GM21390 (cell line): ENCODE data around the gene QKI.
"Not testable (repeated sequence)": the region's sequence is repeated elsewhere in the genome, so short reads cannot be mapped to it uniquely, and the experiment has no call there.

ENCODE experiments used
- ATAC-seq: cut with Tn5 transposase; IDR thresholded peaks from one replicate; pipeline ENCODE4 v1.9.1; 2021; ENCODE audit not compliant: unreplicated experiment

Gene QKI

DNA sequence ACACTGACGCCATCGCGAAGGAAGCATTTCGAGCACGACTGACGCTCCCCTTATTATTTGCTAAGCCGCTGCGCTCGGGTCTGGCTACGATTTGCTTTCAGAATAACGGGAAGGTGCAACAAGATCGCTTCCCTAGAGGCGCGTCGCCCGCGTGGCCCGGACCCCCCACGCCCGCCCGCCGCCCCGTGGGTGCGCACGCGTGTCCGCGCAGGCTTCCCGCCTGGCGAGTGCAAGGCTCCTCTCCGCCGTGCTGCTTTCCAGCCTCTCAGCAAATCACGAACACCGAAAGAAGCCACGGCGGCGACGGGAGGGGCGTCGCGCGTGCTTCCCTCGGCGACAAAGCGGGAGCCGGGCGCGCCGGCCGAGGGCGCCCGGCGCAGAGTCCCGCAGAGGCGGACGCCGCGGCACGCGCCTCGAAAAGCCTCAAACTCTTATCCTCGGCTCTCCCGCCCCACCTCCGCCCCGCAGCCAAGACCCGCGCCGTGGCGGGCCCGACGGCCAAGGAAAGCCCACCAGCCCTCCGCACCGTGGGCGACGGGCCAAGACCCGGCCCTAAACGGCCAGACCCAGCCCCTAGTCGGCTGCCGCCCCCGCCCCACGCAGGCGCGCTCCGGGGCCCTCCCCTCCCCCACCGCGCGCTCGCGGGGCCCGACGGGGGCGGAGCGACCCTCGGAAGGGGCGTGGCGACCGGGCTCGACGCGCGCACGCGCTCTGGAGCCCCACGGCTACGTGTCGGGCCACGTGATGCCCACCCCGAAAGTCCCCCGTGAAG is 987 bp upstream of the QKI start:
- ATAC-seq: peak; percentile 50

GRCh38 chr6:163414946-163415619 is 565 bp downstream of the QKI start:
- ATAC-seq: peak; percentile 0

GRCh38 chr6:163415620-163416556 is 1.4 kb downstream of the QKI start:
- no peak for ATAC-seq

- ATAC-seq: no peak
These were observed 2.2 kb downstream of the QKI start for GRCh38 chr6:163416557-163417253.

- no peak for ATAC-seq
These were observed 3.1 kb downstream of the QKI start for GRCh38 chr6:163417595-163417994.

GRCh38 chr6:163418311-163419029 is 4.0 kb downstream of the QKI start:
- no peak for ATAC-seq

DNA sequence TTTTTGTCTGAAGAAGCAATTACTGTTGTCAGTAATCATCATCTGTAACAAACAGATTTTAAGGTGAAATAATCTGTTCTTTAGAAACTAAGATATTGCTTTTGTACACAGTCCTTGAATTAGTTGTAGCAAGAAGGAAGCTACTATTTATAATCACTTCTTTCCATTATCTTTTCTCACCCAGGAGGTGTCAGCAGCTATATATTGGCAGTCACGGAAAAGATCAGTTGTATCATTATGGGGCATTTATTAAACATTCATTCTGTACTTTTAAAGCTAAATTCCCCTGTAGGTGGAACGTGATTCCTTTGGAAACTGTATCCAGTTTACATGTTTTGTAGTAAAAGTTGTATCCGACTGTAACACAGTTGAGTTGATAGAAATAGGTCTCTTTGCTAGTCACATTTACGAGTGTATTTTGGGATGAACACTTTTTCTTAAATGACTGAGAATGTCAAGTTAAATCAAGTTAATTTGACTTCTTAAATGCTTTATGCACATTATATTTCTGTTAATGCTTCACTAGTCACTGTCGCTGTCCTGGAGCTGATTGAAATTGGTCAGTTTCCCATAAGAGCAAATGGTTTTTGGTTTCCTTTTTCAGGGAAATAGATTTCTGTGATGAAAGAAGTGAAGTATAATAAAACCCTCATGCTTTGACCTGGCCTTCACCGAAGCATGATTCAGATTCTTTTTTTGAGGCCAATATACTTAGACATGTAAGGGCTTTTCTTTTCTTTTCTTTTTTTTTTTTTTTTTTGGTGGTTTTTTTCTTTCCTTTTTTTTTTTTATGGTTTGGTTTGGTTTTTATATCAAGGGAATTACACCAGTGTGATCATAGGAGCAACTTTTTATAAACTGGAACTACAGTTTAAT is 5.1 kb downstream of the QKI start:
- no peak for ATAC-seq

- no peak for ATAC-seq
These were observed 5.7 kb downstream of the QKI start for GRCh38 chr6:163420289-163420614.

- ATAC-seq: no peak
These were observed 8.0 kb downstream of the QKI start for GRCh38 chr6:163422550-163422949.

- ATAC-seq: no peak
These were observed 9.2 kb downstream of the QKI start for GRCh38 chr6:163423696-163424095.

- ATAC-seq: no peak
These were observed 13.2 kb downstream of the QKI start for GRCh38 chr6:163427498-163428254.

GRCh38 chr6:163428373-163428772 is 13.9 kb downstream of the QKI start:
- ATAC-seq: no peak

GRCh38 chr6:163429858-163430448 is 15.4 kb downstream of the QKI start:
- ATAC-seq: no peak

DNA sequence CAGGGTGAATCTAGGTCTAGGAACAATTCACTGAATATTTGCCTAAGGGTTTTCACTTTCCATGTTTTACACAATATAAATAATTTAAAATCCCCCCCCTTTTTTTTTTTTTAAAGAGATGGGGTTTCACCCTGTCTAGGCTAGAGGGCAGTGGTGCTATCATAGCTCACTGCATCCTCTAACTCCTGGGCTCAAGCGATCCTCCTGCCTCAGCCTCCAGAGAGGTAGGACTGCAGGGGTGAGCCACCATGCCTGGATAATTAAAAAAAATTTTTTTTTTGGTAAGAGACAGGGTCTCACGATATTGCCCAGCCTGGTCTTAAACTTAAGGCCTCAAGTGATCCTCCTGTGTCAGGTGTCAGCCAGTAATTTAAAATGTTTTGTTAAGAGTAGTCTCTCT is 17.8 kb downstream of the QKI start:
- ATAC-seq: no peak

DNA sequence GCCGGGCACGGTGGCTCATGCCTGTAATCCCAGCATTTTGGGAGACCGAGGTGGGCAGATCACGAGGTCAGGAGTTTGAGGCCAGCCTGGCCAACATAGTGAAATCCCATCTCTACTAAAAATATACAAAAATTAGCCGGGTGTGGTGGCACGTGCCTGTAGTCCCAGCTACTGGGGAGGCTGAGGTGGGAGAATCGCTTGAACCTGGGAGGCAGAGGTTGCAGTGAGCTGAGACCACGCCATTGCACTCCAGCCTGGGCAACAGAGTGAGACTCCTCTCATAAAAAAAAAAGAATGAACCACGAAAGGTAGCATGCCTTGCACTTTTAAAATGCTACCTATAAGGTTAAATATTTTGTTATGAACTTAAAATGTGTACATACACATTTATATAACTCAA is 19.0 kb downstream of the QKI start:
- not testable (repeated sequence) for ATAC-seq

GRCh38 chr6:163435023-163435422 is 20.5 kb downstream of the QKI start:
- ATAC-seq: no peak

DNA sequence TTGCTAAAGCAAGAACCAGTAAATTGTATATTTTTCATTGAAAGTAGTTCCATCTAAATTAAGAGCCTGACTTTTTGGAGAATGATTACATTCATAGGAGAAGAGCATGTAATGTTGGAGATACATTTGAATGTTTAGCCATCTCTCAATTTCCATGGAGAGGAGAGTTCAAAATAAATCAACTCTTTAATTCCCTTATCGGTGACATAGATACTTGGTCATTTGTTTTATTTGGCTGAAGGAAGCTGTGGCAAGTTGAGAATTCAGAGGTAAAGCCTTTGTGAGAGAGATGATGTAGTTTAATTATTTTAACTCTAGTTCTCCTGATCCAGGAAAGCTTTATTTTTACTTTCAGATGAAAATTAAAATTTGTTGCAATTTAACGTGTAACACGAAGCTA is 22.3 kb downstream of the QKI start:
- no peak for ATAC-seq

DNA sequence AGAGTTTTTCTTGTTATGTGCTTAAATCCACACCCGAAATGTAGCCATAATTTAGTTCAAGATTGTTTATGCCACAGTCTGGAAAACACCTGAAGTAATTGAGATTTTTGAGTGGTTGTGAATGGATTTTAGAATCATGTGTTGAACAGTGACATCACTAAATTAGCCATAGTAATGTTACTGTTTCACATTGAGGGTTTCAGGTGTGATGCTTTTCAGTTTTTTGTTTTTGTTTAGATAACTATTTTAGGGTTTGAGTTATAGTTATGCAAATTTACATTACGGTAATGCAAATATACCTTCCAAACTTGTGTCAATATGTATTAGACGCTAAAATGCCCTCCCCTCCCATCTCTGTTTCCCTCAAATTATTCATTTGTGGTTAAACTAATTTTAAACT is 22.9 kb downstream of the QKI start:
- ATAC-seq: peak; percentile 61
